ENCODE measurements around the gene NRG3. TPM values are rescaled to one million over a fixed set of nuclear protein-coding genes. Genes with fewer than 3 reads are reported as not detected.

Gene NRG3
- total and polyA plus RNA-seq, 3 donors from 2014 or later: 2.7 to 3.9 (median 2.7) TPM

DNA sequence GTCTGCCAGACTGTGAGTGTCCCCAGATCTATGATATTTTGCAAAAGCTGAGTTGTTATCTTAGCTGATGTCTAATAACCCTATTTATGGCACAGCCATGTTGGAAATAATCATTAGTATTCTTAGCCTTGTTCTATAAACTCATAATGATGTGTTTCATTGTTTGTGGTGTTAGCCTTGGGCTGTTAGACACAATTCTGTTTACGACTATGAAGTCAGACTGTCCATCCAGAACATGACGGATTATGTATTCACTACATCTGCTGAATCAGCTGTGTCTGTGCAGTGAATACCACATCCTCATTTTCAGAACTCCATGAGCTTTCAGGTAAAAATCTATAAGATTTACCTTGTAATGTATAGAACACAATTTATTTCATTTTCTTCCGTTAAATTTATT lies 577.1 kb downstream of the NRG3 start:
- intact Hi-C loops (cut with DNase I; ENCODE audit: low total_unique reads): no loop called here
- 88 to 89% methylated on average over 3 of the region's 3 CpGs for WGBS, 2 donors
- H3K4me1 ChIP-seq: no peaks in the 10 kb centered on the region
- TF ChIP-seq, protein P1, sequence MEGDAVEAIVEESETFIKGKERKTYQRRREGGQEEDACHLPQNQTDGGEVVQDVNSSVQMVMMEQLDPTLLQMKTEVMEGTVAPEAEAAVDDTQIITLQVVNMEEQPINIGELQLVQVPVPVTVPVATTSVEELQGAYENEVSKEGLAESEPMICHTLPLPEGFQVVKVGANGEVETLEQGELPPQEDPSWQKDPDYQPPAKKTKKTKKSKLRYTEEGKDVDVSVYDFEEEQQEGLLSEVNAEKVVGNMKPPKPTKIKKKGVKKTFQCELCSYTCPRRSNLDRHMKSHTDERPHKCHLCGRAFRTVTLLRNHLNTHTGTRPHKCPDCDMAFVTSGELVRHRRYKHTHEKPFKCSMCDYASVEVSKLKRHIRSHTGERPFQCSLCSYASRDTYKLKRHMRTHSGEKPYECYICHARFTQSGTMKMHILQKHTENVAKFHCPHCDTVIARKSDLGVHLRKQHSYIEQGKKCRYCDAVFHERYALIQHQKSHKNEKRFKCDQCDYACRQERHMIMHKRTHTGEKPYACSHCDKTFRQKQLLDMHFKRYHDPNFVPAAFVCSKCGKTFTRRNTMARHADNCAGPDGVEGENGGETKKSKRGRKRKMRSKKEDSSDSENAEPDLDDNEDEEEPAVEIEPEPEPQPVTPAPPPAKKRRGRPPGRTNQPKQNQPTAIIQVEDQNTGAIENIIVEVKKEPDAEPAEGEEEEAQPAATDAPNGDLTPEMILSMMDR (IDR thresholded peaks at IDR 0.05): no peak
- no peak for TF ChIP-seq POLR2A (IDR thresholded peaks at IDR 0.05)
- H3K4me3 ChIP-seq: no peak overlapping the region
- DNase-seq: no peak
- H3K36me3 ChIP-seq (ENCODE audit: low read depth, missing control alignments): no peaks in the 10 kb centered on the region
- no peaks in the 10 kb centered on the region for H3K27me3 ChIP-seq
- H3K27ac ChIP-seq: no peak overlapping the region
- no peaks in the 10 kb centered on the region for H3K9me3 ChIP-seq

- Histone ChIP-seq H3K27me3 (no peaks in the 10 kb centered on the region), H3K36me3 (ENCODE audit: low read depth, missing control alignments) (no peaks in the 10 kb centered on the region), H3K9me3 (no peaks in the 10 kb centered on the region), H3K27ac (no peak overlapping the region), H3K4me1 (no peaks in the 10 kb centered on the region), H3K4me3 (no peak overlapping the region)
- DNase-seq: no peak
- intact Hi-C loops (cut with DNase I; ENCODE audit: low total_unique reads): no loop called here
- TF ChIP-seq, protein P1 (IDR thresholded peaks at IDR 0.05): no peak
- TF ChIP-seq POLR2A (IDR thresholded peaks at IDR 0.05): no peak
- WGBS, 2 donors: 70 to 73% methylated on average over 1 of the region's 1 CpG
Observed at GRCh38 chr10:82452676-82453075, 577.7 kb downstream of the NRG3 start.

GRCh38 chr10:82453678-82454293 lies 578.8 kb downstream of the NRG3 start:
- Histone ChIP-seq H3K27me3 (no peaks in the 10 kb centered on the region), H3K27ac (no peak overlapping the region), H3K9me3 (no peaks in the 10 kb centered on the region), H3K36me3 (ENCODE audit: low read depth, missing control alignments) (no peaks in the 10 kb centered on the region), H3K4me3 (no peak overlapping the region), H3K4me1 (no peaks in the 10 kb centered on the region)
- TF ChIP-seq, protein P1 (IDR thresholded peaks at IDR 0.05): no peak
- TF ChIP-seq POLR2A (IDR thresholded peaks at IDR 0.05): no peak
- intact Hi-C loops (cut with DNase I; ENCODE audit: low total_unique reads): no loop called here
- WGBS, 2 donors: 89 to 98% methylated on average over 2 of the region's 2 CpGs
- no peak for DNase-seq

DNA sequence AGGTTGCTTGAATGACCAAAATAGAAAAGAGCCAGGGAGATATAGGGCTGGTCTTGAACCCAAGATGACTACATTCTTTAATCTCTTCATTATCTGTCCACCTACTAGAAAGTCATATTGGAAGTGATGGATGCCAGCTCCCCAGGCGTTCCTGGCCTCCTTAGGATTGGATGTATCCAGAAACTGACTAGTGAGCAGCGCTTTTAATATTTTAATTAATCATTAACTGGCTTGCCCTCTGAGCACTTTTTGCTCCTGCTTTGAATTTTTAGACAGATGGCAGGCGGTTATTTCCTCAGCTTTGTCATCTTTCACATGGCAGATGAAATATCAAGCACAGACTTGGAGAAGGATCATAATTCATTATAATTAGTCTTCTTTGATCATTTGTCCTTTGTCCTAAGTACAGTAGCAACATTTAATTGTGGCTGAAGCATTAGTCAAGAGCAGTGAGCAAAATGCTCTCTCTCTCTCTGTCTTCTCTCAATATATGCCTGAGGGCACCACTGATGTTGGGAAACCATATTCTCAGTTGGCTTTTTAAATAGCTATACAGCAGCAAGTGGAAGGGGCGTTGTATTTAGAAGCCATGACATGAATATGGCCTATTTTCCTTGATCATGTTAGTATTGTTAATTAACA lies 588.0 kb downstream of the NRG3 start:
- no peaks in the 10 kb centered on the region for H3K9me3 ChIP-seq
- WGBS, 2 donors: 86 to 90% methylated on average over 4 of the region's 4 CpGs
- no peaks in the 10 kb centered on the region for H3K36me3 ChIP-seq (ENCODE audit: low read depth, missing control alignments)
- no peak overlapping the region for H3K4me3 ChIP-seq
- intact Hi-C loops (cut with DNase I; ENCODE audit: low total_unique reads): no loop called here
- no peak overlapping the region for H3K27ac ChIP-seq
- no peaks in the 10 kb centered on the region for H3K27me3 ChIP-seq
- no peaks in the 10 kb centered on the region for H3K4me1 ChIP-seq
- TF ChIP-seq, protein P1 (IDR thresholded peaks at IDR 0.05): no peak
- TF ChIP-seq POLR2A (IDR thresholded peaks at IDR 0.05): no peak
- no peak for DNase-seq

DNA sequence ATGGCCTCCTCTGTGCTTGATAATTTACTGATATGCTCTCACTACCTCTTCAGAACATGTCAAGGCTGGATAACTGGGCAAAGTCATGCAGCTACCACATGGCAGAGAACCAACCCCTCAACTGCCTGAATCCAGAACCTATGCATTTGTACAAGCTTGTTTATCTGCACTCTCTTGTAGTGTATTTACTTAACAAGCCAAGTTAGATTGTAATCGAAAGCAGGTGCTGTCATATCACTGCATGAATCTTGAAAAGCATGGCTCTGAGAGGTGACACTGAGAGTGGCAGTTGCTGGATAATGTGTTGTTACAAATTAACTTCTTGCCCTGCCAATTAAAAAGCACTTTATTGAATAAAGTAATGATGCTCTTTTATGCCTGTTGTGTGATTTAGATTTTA lies 588.6 kb downstream of the NRG3 start:
- no peaks in the 10 kb centered on the region for H3K36me3 ChIP-seq (ENCODE audit: low read depth, missing control alignments)
- no peaks in the 10 kb centered on the region for H3K27me3 ChIP-seq
- no peak overlapping the region for H3K4me3 ChIP-seq
- no peaks in the 10 kb centered on the region for H3K4me1 ChIP-seq
- 93 to 95% methylated on average over 1 of the region's 1 CpG for WGBS, 2 donors
- H3K27ac ChIP-seq: no peak overlapping the region
- TF ChIP-seq POLR2A (IDR thresholded peaks at IDR 0.05): no peak
- TF ChIP-seq, protein P1 (IDR thresholded peaks at IDR 0.05): no peak
- H3K9me3 ChIP-seq: no peaks in the 10 kb centered on the region
- no peak for DNase-seq
- intact Hi-C loops (cut with DNase I; ENCODE audit: low total_unique reads): no loop called here

Measured in testis (tissue), 3 donors.